GM23248 (cell line): ENCODE measurements around the gene HNMT.

Experiments
- EZH2 ChIP-seq: fragments of 200-600 bp; sonication (generic); IDR thresholded peaks from 2 replicates; pipeline ENCODE4 v1.6.1; 2018; ENCODE audit warnings: antibody characterized with exemption, mild to moderate bottlenecking; ENCODE audit not compliant: insufficient read depth, poor library complexity, severe bottlenecking
- EZH2phosphoT487 ChIP-seq: fragments of 200-600 bp; sonication (generic); IDR thresholded peaks from 2 replicates; pipeline ENCODE4 v1.6.1; 2018; ENCODE audit warnings: antibody characterized with exemption, moderate library complexity, mild to moderate bottlenecking, low read depth; ENCODE audit not compliant: insufficient read depth

DNA sequence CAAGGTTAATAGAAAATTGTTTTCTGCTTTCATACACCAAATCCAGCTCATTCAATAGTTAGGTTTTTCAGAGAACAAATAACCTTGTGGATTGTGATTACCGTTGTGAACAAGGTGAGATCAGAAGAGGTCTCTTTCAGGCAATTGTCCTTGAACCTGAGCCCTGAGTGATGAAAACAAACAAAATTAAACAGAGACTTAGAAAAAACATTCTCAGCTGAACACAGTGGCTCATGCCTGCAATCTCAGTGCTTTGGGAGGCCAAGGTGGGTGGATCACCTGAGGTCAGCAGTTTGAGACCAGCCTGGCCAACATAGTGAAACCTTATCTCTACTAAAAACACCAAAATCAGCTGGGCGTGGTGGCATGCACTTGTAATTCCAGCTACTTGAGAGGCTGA is 68.1 kb downstream of the HNMT start:
- TF ChIP-seq EZH2phosphoT487 (no peak), EZH2 (no peak)
